GM18519 (cell line): ENCODE measurements around the gene GMEB1.
"Not testable (repeated sequence)": the region's sequence is repeated elsewhere in the genome, so short reads cannot be mapped to it uniquely, and the experiment has no call there.

Experiments used
- ATAC-seq: cut with Tn5 transposase; IDR thresholded peaks from one replicate; pipeline ENCODE4 v1.9.1; 2021; ENCODE audit warnings: mild to moderate bottlenecking, moderate library complexity; ENCODE audit not compliant: unreplicated experiment, low FRiP score

Gene GMEB1

DNA sequence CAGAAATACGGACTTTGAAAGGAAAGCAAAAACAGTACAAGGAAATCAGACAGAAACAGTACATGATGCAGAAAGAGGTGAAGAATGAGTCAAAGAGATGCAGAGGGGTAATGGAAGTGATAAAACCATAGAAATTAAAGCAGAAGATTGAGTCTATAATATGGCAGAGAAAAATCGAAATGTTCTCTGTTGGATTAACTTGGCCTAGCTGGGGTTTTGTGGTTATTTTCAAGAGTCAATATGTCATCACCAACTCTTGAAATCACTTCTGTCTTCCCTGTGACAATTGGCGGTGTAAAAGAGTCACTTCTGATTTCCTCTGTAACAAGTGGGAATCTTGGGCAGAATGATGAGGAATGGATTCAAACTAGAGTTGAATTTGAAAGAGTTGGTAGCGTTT is 75.6 kb downstream of the GMEB1 start:
- ATAC-seq = no peak

- no peak for ATAC-seq
Measured at GRCh38 chr1:28745653-28746173, 77.1 kb downstream of the GMEB1 start.

DNA sequence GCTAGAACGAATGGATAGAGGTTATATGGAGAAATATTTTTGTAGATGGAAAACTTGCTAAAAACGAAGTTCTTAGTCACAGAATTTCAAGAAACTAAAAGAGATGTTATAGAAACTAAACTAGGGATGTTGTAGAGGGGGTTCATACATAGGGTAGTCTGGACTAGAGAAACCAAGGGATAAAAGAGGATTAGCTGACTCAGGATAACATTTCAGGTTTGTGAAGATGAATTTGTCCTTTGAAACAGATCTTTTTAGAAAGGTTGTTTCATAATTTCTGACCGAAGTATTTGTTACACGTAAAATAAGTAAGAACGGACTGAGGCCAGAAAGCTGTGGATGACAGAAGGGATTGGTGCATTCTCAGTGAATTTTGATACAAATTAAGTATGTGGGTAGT is 81.7 kb downstream of the GMEB1 start:
- ATAC-seq = no peak

GRCh38 chr1:28750771-28751294 is 82.2 kb downstream of the GMEB1 start:
- not testable (repeated sequence) for ATAC-seq

GRCh38 chr1:28751315-28752060 is 82.9 kb downstream of the GMEB1 start:
- ATAC-seq = no peak

DNA sequence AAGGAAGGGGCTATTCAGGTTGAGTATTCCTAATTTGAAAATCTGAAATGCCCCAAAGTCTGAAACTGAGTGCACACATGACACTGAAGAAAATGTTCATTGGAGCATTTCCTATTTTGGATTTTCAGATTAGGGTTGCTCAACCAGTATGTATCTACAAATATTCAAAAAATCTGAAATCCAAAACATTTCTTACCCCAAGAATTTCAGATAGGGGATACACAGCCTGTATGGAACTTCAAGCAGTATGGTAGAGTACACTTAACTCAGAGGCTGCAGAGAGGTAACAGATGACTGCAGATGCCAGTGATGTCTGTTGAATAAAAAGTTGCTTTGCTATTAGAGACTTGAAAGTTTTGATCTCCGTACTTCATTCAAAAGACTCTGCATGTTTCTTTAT is 87.1 kb downstream of the GMEB1 start:
- ATAC-seq = no peak

DNA sequence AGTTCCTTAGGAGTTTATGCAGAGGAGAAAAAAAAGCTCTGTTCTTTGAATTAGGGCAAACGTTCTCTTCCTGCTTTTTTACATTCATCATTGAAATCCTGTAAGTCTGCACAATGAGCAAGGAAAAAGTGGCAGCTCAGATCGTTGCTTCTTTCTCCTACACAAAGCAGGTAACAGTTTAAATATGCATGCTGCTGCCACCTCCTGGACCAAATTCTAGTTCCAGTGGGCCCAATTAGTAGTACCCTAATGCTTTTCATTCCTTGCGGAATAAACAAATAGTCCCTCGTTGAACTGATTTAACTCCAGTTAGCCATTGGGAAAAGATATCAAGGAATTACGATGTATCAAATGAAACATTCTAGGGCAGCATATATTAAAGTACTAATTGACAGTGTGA is 88.3 kb downstream of the GMEB1 start:
- no peak for ATAC-seq

DNA sequence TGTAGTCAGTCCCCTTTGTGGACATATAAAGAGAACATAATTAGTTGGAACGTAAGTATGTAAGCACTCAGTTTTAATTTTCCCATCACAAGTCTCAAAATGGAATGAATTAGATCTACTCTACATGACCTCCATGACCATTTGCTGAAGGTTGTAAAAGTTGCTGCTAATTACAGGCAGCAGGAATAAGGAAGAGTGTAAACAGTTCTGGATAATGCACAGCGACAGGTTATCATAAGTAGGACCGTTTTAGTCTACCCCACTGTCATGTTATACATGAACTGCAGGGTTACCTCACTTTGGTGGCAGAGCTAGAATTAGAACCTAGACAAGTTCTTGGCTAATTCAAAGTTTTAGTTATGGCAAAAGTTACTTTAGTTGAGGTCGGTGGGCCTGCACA is 89.8 kb downstream of the GMEB1 start:
- no peak for ATAC-seq

DNA sequence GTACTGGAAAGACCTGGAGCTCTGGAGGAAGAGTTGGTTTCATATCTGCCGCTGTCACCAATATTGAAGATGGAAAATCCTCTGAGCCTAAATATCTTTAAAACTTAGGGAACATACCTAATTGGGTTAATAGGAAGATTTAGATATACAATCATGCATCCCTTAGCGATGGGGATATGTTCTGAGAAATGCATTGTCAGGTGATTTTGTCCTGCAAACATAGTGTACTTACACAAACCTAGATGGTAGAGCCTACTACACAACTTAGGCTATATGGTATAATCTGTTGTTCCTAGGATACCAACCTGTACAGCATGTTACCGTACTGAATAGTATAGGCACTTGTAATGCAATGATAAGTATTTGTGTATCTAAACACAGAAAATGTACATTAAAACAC is 90.7 kb downstream of the GMEB1 start:
- ATAC-seq = no peak

DNA sequence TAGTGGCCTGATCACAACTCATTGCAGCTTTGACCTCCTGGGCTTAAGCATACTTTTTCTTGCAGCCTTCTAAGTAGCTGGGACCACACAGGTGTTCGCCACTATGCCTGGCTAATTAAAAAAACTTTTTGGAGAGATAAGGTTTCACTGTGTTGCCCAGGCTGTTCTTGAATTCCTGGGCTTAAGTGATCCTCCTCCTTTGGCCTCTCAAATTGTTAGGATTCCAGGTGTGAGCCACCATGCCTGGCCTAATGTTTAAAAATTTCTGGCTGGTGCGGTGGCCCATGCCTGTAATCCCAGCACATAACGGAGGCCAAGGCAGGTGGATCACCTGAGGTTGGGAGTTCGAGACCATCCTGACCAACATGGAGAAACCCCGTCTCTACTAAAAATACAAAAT is 92.6 kb downstream of the GMEB1 start:
- ATAC-seq = no peak

- ATAC-seq = no peak
Measured at GRCh38 chr1:28766532-28767183, 98.1 kb downstream of the GMEB1 start.
